Mesodermal cell (in vitro differentiated cells): ENCODE measurements around the gene C2CD3.
"Not testable (repeated sequence)": the region's sequence is repeated elsewhere in the genome, so short reads cannot be mapped to it uniquely, and the experiment has no call there.

Experiments used
- H3K27ac ChIP-seq: 2 replicates; pipeline ENCODE4 v1.7.0; 2013; ENCODE audit warnings: mild to moderate bottlenecking, low read depth, low read length, moderate library complexity; ENCODE audit not compliant: severe bottlenecking
- H3K36me3 ChIP-seq: 2 replicates; pipeline ENCODE4 v1.7.1; 2013; ENCODE audit warnings: mild to moderate bottlenecking, low read length, moderate library complexity; ENCODE audit not compliant: control insufficient read depth, insufficient read depth
- H3K4me1 ChIP-seq: one replicate; pipeline ENCODE4 v1.7.1; 2013; ENCODE audit warnings: mild to moderate bottlenecking, low read length; ENCODE audit not compliant: insufficient read depth, control insufficient read depth, poor library complexity, severe bottlenecking
- H3K4me3 ChIP-seq: 2 replicates; pipeline ENCODE4 v1.7.0; 2013; ENCODE audit warnings: low read length, control low read depth, mild to moderate bottlenecking; ENCODE audit not compliant: insufficient read depth, poor library complexity, severe bottlenecking; ENCODE audit errors: extremely low read depth
- H3K9me3 ChIP-seq: 2 replicates; pipeline ENCODE4 v1.7.1; 2013; ENCODE audit warnings: mild to moderate bottlenecking, low read length, moderate library complexity; ENCODE audit not compliant: control insufficient read depth
- WGBS, 2 experiments: methylation state at CpG; one replicate each; pipeline ENCODE4 v1.1.5; 2013; ENCODE audit warnings: missing lambda C conversion rate in 2 of 2; ENCODE audit not compliant: insufficient coverage in 2 of 2; 5-methylcytosine and 5-hydroxymethylcytosine counted together

The C2CD3 gene

GRCh38 chr11:73991471-73992006 is 179.3 kb downstream of the C2CD3 start:
- Histone ChIP-seq H3K36me3 (no peaks in the 10 kb centered on the region), H3K4me3 (no peak overlapping the region), H3K9me3 (no peaks in the 10 kb centered on the region), H3K4me1 (no peaks in the 10 kb centered on the region), H3K27ac (no peak overlapping the region)
- 80 to 100% methylated on average over 2 to 3 of the region's 6 CpGs for WGBS, 2 experiments

DNA sequence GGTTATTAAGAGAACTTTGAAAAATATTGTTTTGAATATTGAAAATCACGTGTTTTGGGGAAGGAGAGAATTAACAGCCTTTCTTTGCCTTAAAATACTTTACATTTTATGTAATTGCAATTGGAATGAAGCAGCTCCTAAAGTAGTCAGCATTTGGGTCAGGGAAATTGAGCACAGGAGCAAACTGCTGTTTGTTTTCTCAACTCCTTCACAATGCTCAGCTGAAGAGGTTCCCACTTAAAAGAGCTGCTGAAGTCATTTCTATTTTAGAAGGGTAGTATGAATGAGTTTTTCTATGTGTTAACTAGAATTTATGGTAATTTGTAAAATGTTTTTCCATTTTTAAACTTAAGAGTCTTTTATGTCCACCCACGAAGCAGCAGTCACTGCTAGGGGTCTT is 180.1 kb downstream of the C2CD3 start:
- Histone ChIP-seq H3K27ac (no peak overlapping the region), H3K9me3 (no peaks in the 10 kb centered on the region), H3K36me3 (no peaks in the 10 kb centered on the region), H3K4me3 (no peak overlapping the region), H3K4me1 (no peaks in the 10 kb centered on the region)
- 86% methylated on average over 1 of the region's 2 CpGs; no CpG with 5 or more reads in 1 of the 2 experiments for WGBS, 2 experiments

DNA sequence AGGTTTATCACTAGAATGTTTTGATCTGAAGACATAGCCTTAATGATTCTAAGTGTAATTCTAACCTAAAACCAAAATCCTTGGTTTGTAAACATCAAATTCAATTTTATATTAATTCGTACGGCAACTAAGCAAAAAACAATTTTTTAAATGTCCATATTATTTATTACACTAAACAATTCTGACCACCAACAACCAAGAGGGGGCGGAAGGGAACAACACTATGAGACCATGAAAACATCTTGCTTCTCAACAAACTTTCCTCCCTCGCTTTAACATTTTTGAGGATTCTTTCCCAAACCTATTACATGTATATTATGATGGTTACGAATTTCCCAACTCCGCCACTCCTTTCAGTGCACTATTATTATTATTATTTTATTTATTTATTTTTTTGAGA is 181.6 kb downstream of the C2CD3 start:
- no peak overlapping the region for H3K4me3 ChIP-seq
- no peak overlapping the region for H3K27ac ChIP-seq
- H3K9me3 ChIP-seq: no peaks in the 10 kb centered on the region
- WGBS, 2 experiments: 79% methylated on average over 2 of the region's 6 CpGs; no CpG with 5 or more reads in 1 of the 2 experiments
- no peaks in the 10 kb centered on the region for H3K4me1 ChIP-seq
- H3K36me3 ChIP-seq: no peaks in the 10 kb centered on the region

DNA sequence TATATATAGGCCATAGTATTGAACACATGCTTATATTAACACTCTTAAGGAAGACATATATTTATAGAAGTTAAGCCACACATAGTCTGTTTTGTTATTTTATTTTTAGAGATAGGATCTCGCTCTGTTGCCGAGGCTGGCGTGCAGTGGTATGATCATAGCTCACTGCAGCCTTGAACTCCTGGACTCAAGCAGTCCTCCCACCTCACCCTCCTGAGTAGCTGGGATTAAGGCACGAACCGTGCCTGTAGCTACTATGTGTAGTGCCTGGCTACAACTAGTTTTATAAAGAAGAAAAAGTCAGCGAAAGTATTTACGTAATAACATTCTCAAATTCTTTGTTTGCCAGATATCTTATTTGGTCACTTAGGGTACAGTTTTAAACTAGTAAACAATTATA is 182.6 kb downstream of the C2CD3 start:
- H3K4me3 ChIP-seq: no peak overlapping the region
- H3K27ac ChIP-seq: no peak overlapping the region
- H3K36me3 ChIP-seq: no peaks in the 10 kb centered on the region
- no peaks in the 10 kb centered on the region for H3K4me1 ChIP-seq
- H3K9me3 ChIP-seq: no peaks in the 10 kb centered on the region
- WGBS, 2 experiments: 94 to 100% methylated on average over 1 to 3 of the region's 7 CpGs

DNA sequence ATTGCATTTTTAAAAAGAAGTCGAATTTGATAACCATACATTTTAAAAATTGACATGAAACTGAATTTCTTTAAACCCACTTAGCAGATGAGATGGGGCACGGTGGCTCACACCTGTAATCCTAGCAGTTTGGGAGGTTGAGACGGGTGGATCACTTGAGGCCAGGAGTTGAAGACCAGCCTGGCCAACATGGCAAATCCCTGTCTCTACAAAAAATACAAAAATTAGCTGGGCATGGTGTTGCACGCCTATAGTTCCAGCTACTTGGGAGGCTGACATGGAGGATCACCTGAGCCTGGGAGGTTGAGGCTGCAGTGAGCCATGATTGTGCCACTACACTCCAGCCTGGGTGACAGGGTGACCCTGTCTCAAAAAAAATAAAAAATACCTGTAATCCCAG is 185.1 kb downstream of the C2CD3 start:
- H3K4me3 ChIP-seq, H3K9me3 ChIP-seq, H3K27ac ChIP-seq, H3K36me3 ChIP-seq: not testable (repeated sequence)
- WGBS, 2 experiments: 96 to 100% methylated on average over 2 of the region's 4 CpGs
- H3K4me1 ChIP-seq: peaks cover 11% of the 10 kb centered on the region

DNA sequence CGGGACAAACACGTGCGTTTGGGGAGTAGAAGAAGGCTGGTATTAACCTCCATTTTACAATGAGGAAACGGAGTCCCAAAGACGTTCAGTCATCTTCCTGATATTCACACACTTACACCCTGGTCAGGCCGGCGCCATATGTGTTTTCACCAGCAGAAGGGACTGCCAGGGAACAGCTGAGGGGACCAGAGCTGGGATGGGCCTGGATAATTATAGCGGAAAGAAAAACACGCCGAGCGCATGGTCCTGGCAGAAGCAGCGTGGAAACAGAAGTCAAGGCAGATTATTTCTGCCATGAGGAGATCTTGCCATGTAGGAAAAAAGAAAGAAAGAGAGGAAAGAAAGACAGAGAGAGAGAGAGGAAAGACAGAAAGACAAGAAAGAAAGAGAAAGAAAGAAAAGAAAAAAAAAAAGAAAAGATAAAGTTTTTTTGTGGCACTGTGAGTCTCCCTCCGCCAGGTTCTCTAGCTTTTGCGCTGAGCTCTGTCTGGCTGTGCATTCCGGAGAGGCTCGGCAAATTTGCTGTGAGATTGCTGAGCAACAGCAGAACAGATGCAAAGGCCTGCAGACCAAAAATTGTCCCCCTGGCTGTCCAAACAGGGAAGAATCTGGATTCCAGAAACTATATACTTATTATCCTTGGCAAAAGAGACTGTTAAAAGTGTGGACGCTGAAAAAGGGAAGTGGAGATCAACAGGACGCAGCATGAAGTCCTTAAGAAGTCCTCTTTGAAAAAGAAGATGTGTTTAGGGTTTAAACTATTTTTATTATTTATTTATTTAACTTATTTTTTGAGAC is 186.9 kb downstream of the C2CD3 start:
- Histone ChIP-seq H3K27ac (peak overlapping the region; percentile 81), H3K4me3 (peak overlapping the region; percentile 53)
- WGBS, 2 experiments: 79 to 88% methylated on average over 9 to 13 of the region's 18 CpGs

GRCh38 chr11:73982990-73983740 is 187.6 kb downstream of the C2CD3 start:
- peak overlapping the region; percentile 81 for H3K27ac ChIP-seq
- H3K4me1 ChIP-seq: peaks cover 18% of the 10 kb centered on the region
- no peaks in the 10 kb centered on the region for H3K9me3 ChIP-seq
- H3K36me3 ChIP-seq: peaks cover 20% of the 10 kb centered on the region
- WGBS, 2 experiments: 2 to 3% methylated on average over 40 to 52 of the region's 56 CpGs
- peak overlapping the region; percentile 53 for H3K4me3 ChIP-seq

More for the DNA sequence above, 186.9 kb downstream of the C2CD3 start:
- Histone ChIP-seq H3K4me1 (peaks cover 18% of the 10 kb centered on the region), H3K9me3 (no peaks in the 10 kb centered on the region), H3K36me3 (peaks cover 13% of the 10 kb centered on the region)

GRCh38 chr11:73982595-73982989 is 188.2 kb downstream of the C2CD3 start, which contains the start of gene UCP2:
Gene UCP2, minus strand, starts transcription at chr11:73982843. Its CDS starts 4,465 bp downstream, at chr11:73978378.
- Histone ChIP-seq H3K9me3 (no peaks in the 10 kb centered on the region), H3K4me3 (peak within 1 kb of the TSS; percentile 53), H3K4me1 (peaks cover 18% of the 10 kb centered on the region), H3K27ac (peak within 1 kb of the TSS; percentile 81), H3K36me3 (peaks cover 26% of the 10 kb centered on the region)
- 2% methylated on average over 19 to 40 of the region's 43 CpGs for WGBS, 2 experiments

DNA sequence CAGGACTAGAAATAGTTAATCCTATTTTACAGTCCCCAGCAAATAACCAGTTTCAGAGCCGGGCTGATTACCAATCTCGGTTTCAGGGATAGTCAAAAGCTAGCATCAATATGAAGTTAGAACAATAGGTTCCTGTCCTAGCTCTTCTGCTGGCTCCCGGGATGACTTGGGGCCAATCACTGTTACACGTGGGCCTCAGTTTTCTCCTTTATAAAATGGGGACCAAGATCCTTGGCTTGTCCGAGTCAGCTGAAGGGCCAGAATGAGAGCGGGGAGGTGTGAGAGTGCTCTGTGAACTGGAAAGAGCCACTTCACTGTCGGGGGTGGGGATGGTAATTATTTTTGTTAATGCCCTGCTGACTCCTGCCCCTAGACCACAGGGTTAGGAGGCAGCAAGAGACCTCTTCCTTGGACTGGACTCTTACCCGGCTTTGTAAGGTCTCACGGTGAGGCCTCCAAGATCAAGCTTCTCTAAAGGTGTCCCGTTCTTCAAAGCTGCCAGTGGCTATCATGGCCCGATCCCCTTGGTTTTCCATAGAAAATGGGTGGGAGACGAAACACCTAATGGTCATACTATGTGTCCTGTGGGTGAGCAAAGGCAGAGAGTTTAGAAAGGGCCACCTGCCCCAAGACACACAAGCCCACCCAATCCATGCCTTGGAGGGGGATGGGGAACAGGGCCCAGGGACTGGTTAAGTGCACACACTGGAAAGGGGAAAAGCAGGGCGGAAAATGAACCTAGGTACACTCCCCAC is 189.6 kb downstream of the C2CD3 start:
- peak overlapping the region; percentile 53 for H3K4me3 ChIP-seq
- H3K27ac ChIP-seq: no peak overlapping the region
- 92% methylated on average over 8 to 11 of the region's 13 CpGs for WGBS, 2 experiments
- H3K4me1 ChIP-seq: peaks cover 18% of the 10 kb centered on the region
- peaks cover 40% of the 10 kb centered on the region for H3K36me3 ChIP-seq
- no peaks in the 10 kb centered on the region for H3K9me3 ChIP-seq
